CD4-positive, CD25-positive, alpha-beta regulatory T cell (primary cell): ENCODE results near the gene NPB. TPM values are rescaled to one million over a fixed set of nuclear protein-coding genes. Genes with fewer than 3 reads are reported as not detected.

Experiments used
- ATAC-seq, 2 donors: fragments of 150-1000 bp; cut with Tn5 transposase; one replicate each; pipeline ENCODE4 v1.10.0; 2021; ENCODE audit warnings: low read depth in 2 of 2, moderate number of reproducible peaks in 2 of 2, moderate library complexity in 1 of 2
- DNase-seq, 3 donors: peaks; one replicate each; pipeline versions ENCODE4 v3.0.0 to v3.0.0-alpha.2; 2012 to 2022; ENCODE audit warnings: mixed read lengths in 1 of 3
- H3K27ac ChIP-seq: one replicate; pipeline ENCODE4 v1.7.0; 2013; ENCODE audit warnings: mild to moderate bottlenecking, low read length; ENCODE audit not compliant: insufficient read depth, poor library complexity, severe bottlenecking
- H3K27me3 ChIP-seq: one replicate; pipeline ENCODE4 v1.7.0; 2013; ENCODE audit warnings: low read length; ENCODE audit not compliant: control insufficient read depth, insufficient read depth
- H3K36me3 ChIP-seq: one replicate; pipeline ENCODE4 v1.7.0; 2013; ENCODE audit warnings: mild to moderate bottlenecking, low read length, moderate library complexity; ENCODE audit not compliant: control insufficient read depth, insufficient read depth
- H3K4me1 ChIP-seq: 2 replicates; pipeline ENCODE4 v1.7.0; 2013; ENCODE audit warnings: mild to moderate bottlenecking, low read length; ENCODE audit not compliant: insufficient read depth, control insufficient read depth, poor library complexity, severe bottlenecking
- H3K4me3 ChIP-seq: one replicate; pipeline ENCODE4 v1.7.0; 2013; ENCODE audit warnings: low read depth, mild to moderate bottlenecking, low read length, moderate library complexity
- H3K9me3 ChIP-seq, 2 experiments: 1 replicate in 1 of 2; 2 replicates in 1 of 2; pipeline ENCODE4 v1.7.0; 2013; ENCODE audit warnings: low read length in 2 of 2, mild to moderate bottlenecking in 1 of 2, moderate library complexity in 1 of 2; ENCODE audit not compliant: control insufficient read depth in 2 of 2
- H3K27ac Mint-ChIP-seq, 3 donors: one replicate each; pipeline ENCODE4 v1.8.0; 2020 to 2022; ENCODE audit warnings: mild to moderate bottlenecking in 3 of 3, mixed read lengths in 3 of 3, moderate library complexity in 2 of 3
- H3K27me3 Mint-ChIP-seq: one replicate; pipeline ENCODE4 v1.8.0; 2022; ENCODE audit warnings: mild to moderate bottlenecking, mixed read lengths
- H3K36me3 Mint-ChIP-seq: one replicate; pipeline ENCODE4 v1.8.0; 2020; ENCODE audit warnings: mixed read lengths
- H3K4me1 Mint-ChIP-seq, 4 donors: one replicate each; pipeline ENCODE4 v1.8.0; 2020 to 2022; ENCODE audit warnings: mixed read lengths in 4 of 4, mild to moderate bottlenecking in 1 of 4
- H3K4me3 Mint-ChIP-seq, 4 donors: one replicate each; pipeline ENCODE4 v1.8.0; 2020 to 2022; ENCODE audit warnings: mild to moderate bottlenecking in 4 of 4, mixed read lengths in 4 of 4, moderate library complexity in 3 of 4
- H3K9me3 Mint-ChIP-seq, 7 donors: one replicate each; pipeline ENCODE4 v1.8.0; 2020 to 2022; ENCODE audit warnings: mixed read lengths in 7 of 7, mild to moderate bottlenecking in 3 of 7, moderate library complexity in 2 of 7
- polyA plus RNA-seq, 4 donors: library from polyadenylated mRNA; unstranded; fragments of 300-500 nt; fragmentation: Illumina TruSeq; gene quantifications; one replicate each; pipeline ENCODE4 v1.2.3, GENCODE V29; 2021
- total RNA-seq: library from RNA; stranded (reverse); gene quantifications from one replicate; pipeline ENCODE4 v1.2.3, GENCODE V29; 2022

Gene NPB
- total and polyA plus RNA-seq, 5 donors from 2014 or later: 0.10 TPM; not detected in 4

GRCh38 chr17:81944858-81945257 lies 42.8 kb downstream of the NPB start:
- H3K27me3 ChIP-seq: no peaks in the 10 kb centered on the region
- no peak overlapping the region for H3K4me3 ChIP-seq
- Mint-ChIP-seq H3K27me3 (peaks cover 7% of the 10 kb centered on the region), H3K4me1 (no peaks in the 10 kb centered on the region), H3K4me3 (no peak overlapping the region), H3K9me3 (peaks cover 0 to 1% (median 0%) of the 10 kb centered on the region in 7 donors), H3K27ac (peak overlapping the region in 1 of 3 donors; percentile 43), H3K36me3 (no peaks in the 10 kb centered on the region)
- DNase-seq (no peak), ATAC-seq (no peak)
- H3K9me3 ChIP-seq: no peaks in the 10 kb centered on the region
- H3K4me1 ChIP-seq: no peaks in the 10 kb centered on the region
- no peaks in the 10 kb centered on the region for H3K36me3 ChIP-seq
- H3K27ac ChIP-seq: no peak overlapping the region

- Mint-ChIP-seq H3K9me3 (no peaks in the 10 kb centered on the region), H3K27ac (no peak within 1 kb of the TSS)
- H3K4me3 ChIP-seq: no peak within 1 kb of the TSS
These were observed 45.2 kb downstream of the NPB start, which contains the start of gene MYADML2 for GRCh38 chr17:81947189-81947588. Gene MYADML2 (minus strand): TSS chr17:81947233. CDS start chr17:81941741, 5,492 bp downstream.

GRCh38 chr17:81948635-81949378 lies 46.8 kb downstream of the NPB start:
- DNase-seq (no peak), ATAC-seq (no peak)
- Mint-ChIP-seq H3K27ac (no peak overlapping the region), H3K4me1 (peaks cover 0 to 15% (median 0%) of the 10 kb centered on the region in 4 donors), H3K27me3 (peaks cover 8% of the 10 kb centered on the region), H3K36me3 (no peaks in the 10 kb centered on the region), H3K9me3 (no peaks in the 10 kb centered on the region), H3K4me3 (no peak overlapping the region)
- peaks cover 7% of the 10 kb centered on the region for H3K4me1 ChIP-seq
- no peaks in the 10 kb centered on the region for H3K27me3 ChIP-seq
- H3K36me3 ChIP-seq: no peaks in the 10 kb centered on the region
- H3K27ac ChIP-seq: no peak overlapping the region
- no peaks in the 10 kb centered on the region for H3K9me3 ChIP-seq
- no peak overlapping the region for H3K4me3 ChIP-seq

More at GRCh38 chr17:81947189-81947588, 45.2 kb downstream of the NPB start, which contains the start of gene MYADML2:
- Mint-ChIP-seq H3K4me1 (peaks cover 0 to 9% (median 0%) of the 10 kb centered on the region in 4 donors), H3K4me3 (no peak within 1 kb of the TSS), H3K27me3 (peaks cover 11% of the 10 kb centered on the region), H3K36me3 (no peaks in the 10 kb centered on the region)
- ATAC-seq (no peak), DNase-seq (no peak)
- no peaks in the 10 kb centered on the region for H3K36me3 ChIP-seq
- no peak within 1 kb of the TSS for H3K27ac ChIP-seq
- no peaks in the 10 kb centered on the region for H3K9me3 ChIP-seq
- H3K27me3 ChIP-seq: no peaks in the 10 kb centered on the region
- no peaks in the 10 kb centered on the region for H3K4me1 ChIP-seq

- Mint-ChIP-seq H3K36me3 (no peaks in the 10 kb centered on the region), H3K27ac (peak overlapping the region in 1 of 3 donors; percentile 20), H3K4me1 (peaks cover 0 to 15% (median 0%) of the 10 kb centered on the region in 4 donors), H3K4me3 (no peak overlapping the region), H3K27me3 (peaks cover 8% of the 10 kb centered on the region), H3K9me3 (no peaks in the 10 kb centered on the region)
- Histone ChIP-seq H3K36me3 (no peaks in the 10 kb centered on the region), H3K27ac (no peak overlapping the region), H3K9me3 (no peaks in the 10 kb centered on the region), H3K27me3 (no peaks in the 10 kb centered on the region), H3K4me1 (peaks cover 7% of the 10 kb centered on the region), H3K4me3 (no peak overlapping the region)
- no peak for DNase-seq
- no peak for ATAC-seq
These were observed 48.5 kb downstream of the NPB start for GRCh38 chr17:81950501-81950900.

GRCh38 chr17:81951785-81952684 lies 50.0 kb downstream of the NPB start:
- Mint-ChIP-seq H3K4me1 (peaks cover 0 to 15% (median 0%) of the 10 kb centered on the region in 4 donors), H3K27ac (no peak overlapping the region), H3K4me3 (peak overlapping the region in 1 of 4 donors; percentile 59), H3K27me3 (peaks cover 8% of the 10 kb centered on the region), H3K9me3 (peaks cover 0 to 1% (median 0%) of the 10 kb centered on the region in 7 donors), H3K36me3 (no peaks in the 10 kb centered on the region)
- Histone ChIP-seq H3K27me3 (no peaks in the 10 kb centered on the region), H3K36me3 (no peaks in the 10 kb centered on the region), H3K9me3 (no peaks in the 10 kb centered on the region), H3K4me1 (peaks cover 7% of the 10 kb centered on the region), H3K27ac (no peak overlapping the region), H3K4me3 (no peak overlapping the region)
- DNase-seq: no peak
- no peak for ATAC-seq

Other genes starting within 250 kb of the NPB start
- gene PDE6G, start 245.7 kb upstream of the NPB start, total RNA-seq: 0.67 TPM
- gene PDE6G, start 245.7 kb upstream of the NPB start, polyA plus RNA-seq: 1 to 10 TPM in 2 of 4 donors, under 1 TPM in 1, not detected in 1; 0.94 to 1.4 (median 1.1) TPM
- gene OXLD1, start 235.6 kb upstream of the NPB start, total RNA-seq: 37.7 TPM
- 100 to 1,000 TPM in 1 of 4 donors, 10 to 100 TPM in 3; 78.4 to 108 (median 84.2) TPM for gene OXLD1, start 235.6 kb upstream of the NPB start, polyA plus RNA-seq
- 30.4 TPM for gene CCDC137, start 235.5 kb upstream of the NPB start, total RNA-seq
- 10 to 100 TPM; 10.2 to 14.3 (median 12.0) TPM for gene CCDC137, start 235.5 kb upstream of the NPB start, polyA plus RNA-seq
- gene ARL16, start 218.4 kb upstream of the NPB start, total RNA-seq: 34.7 TPM
- 10 to 100 TPM; 24.7 to 27.7 (median 26.3) TPM for gene ARL16, start 218.4 kb upstream of the NPB start, polyA plus RNA-seq
- gene HGS, start 218.2 kb upstream of the NPB start, total RNA-seq: 148 TPM
- 10 to 100 TPM; 23.4 to 30.5 (median 27.7) TPM for gene HGS, start 218.2 kb upstream of the NPB start, polyA plus RNA-seq
- gene MRPL12, start 198.9 kb upstream of the NPB start, total RNA-seq: 18.5 TPM
- 10 to 100 TPM; 45.1 to 49.2 (median 47.2) TPM for gene MRPL12, start 198.9 kb upstream of the NPB start, polyA plus RNA-seq
- 2.5 TPM for gene SLC25A10, start 190.0 kb upstream of the NPB start, total RNA-seq
- 1 to 10 TPM; 3.4 to 4.3 (median 3.7) TPM for gene SLC25A10, start 190.0 kb upstream of the NPB start, polyA plus RNA-seq
- gene GCGR, start 98.1 kb upstream of the NPB start, total RNA-seq: not detected
- not detected for gene GCGR, start 98.1 kb upstream of the NPB start, polyA plus RNA-seq
- 59.9 TPM for gene MCRIP1, start 68.9 kb upstream of the NPB start, total RNA-seq
- gene MCRIP1, start 68.9 kb upstream of the NPB start, polyA plus RNA-seq: 10 to 100 TPM; 58.1 to 93.2 (median 77.1) TPM
- not detected for gene PPP1R27, start 67.2 kb upstream of the NPB start, total RNA-seq
- not detected for gene PPP1R27, start 67.2 kb upstream of the NPB start, polyA plus RNA-seq
- gene P4HB, start 41.7 kb upstream of the NPB start, total RNA-seq: 231 TPM
- 100 to 1,000 TPM; 186 to 216 (median 207) TPM for gene P4HB, start 41.7 kb upstream of the NPB start, polyA plus RNA-seq
- 578 TPM for gene ARHGDIA, start 30.9 kb upstream of the NPB start, total RNA-seq
- 100 to 1,000 TPM in 2 of 4 donors, 10 to 100 TPM in 2; 91.4 to 141 (median 99.4) TPM for gene ARHGDIA, start 30.9 kb upstream of the NPB start, polyA plus RNA-seq
- 90.9 TPM for gene ALYREF, start 10.7 kb upstream of the NPB start, total RNA-seq
- 10 to 100 TPM; 24.8 to 57.6 (median 39.6) TPM for gene ALYREF, start 10.7 kb upstream of the NPB start, polyA plus RNA-seq
- 44.4 TPM for gene ANAPC11, start 10.5 kb upstream of the NPB start, total RNA-seq
- gene ANAPC11, start 10.5 kb upstream of the NPB start, polyA plus RNA-seq: 100 to 1,000 TPM; 262 to 331 (median 290) TPM
- gene PCYT2, start 9.2 kb downstream of the NPB start, total RNA-seq: 28.6 TPM
- 10 to 100 TPM; 25.6 to 30.9 (median 26.8) TPM for gene PCYT2, start 9.2 kb downstream of the NPB start, polyA plus RNA-seq
- 78.1 TPM for gene SIRT7, start 15.9 kb downstream of the NPB start, total RNA-seq
- 10 to 100 TPM; 35.9 to 43.8 (median 41.7) TPM for gene SIRT7, start 15.9 kb downstream of the NPB start, polyA plus RNA-seq
- gene MAFG, start 25.5 kb downstream of the NPB start, total RNA-seq: 14.3 TPM
- gene MAFG, start 25.5 kb downstream of the NPB start, polyA plus RNA-seq: 1 to 10 TPM; 2.2 to 3.0 (median 2.6) TPM
- 1.1 TPM for gene PYCR1, start 35.1 kb downstream of the NPB start, total RNA-seq
- gene PYCR1, start 35.1 kb downstream of the NPB start, polyA plus RNA-seq: 1 to 10 TPM in 2 of 4 donors, under 1 TPM in 2; 0.54 to 2.2 (median 1.1) TPM
- gene MYADML2, start 45.0 kb downstream of the NPB start, total RNA-seq: not detected
- gene MYADML2, start 45.0 kb downstream of the NPB start, polyA plus RNA-seq: not detected
- gene NOTUM, start 58.9 kb downstream of the NPB start, total RNA-seq: not detected
- under 1 TPM in 2 of 4 donors, not detected in 2; 0.09 to 0.17 TPM for gene NOTUM, start 58.9 kb downstream of the NPB start, polyA plus RNA-seq
- gene ASPSCR1, start 75.4 kb downstream of the NPB start, total RNA-seq: 41.4 TPM
- gene ASPSCR1, start 75.4 kb downstream of the NPB start, polyA plus RNA-seq: 10 to 100 TPM; 25.2 to 29.4 (median 28.2) TPM
- gene CENPX, start 120.6 kb downstream of the NPB start, total RNA-seq: 31.4 TPM
- 10 to 100 TPM; 43.8 to 66.4 (median 65.0) TPM for gene CENPX, start 120.6 kb downstream of the NPB start, polyA plus RNA-seq
- 16.6 TPM for gene LRRC45, start 121.1 kb downstream of the NPB start, total RNA-seq
- gene LRRC45, start 121.1 kb downstream of the NPB start, polyA plus RNA-seq: 1 to 10 TPM; 3.9 to 7.7 (median 6.0) TPM
- gene RAC3, start 129.4 kb downstream of the NPB start, total RNA-seq: 3.6 TPM
- under 1 TPM in 1 of 4 donors, not detected in 3; 0.26 TPM for gene RAC3, start 129.4 kb downstream of the NPB start, polyA plus RNA-seq
- 96.9 TPM for gene DCXR, start 135.5 kb downstream of the NPB start, total RNA-seq
- 100 to 1,000 TPM; 125 to 150 (median 131) TPM for gene DCXR, start 135.5 kb downstream of the NPB start, polyA plus RNA-seq
- 35.1 TPM for gene RFNG, start 149.6 kb downstream of the NPB start, total RNA-seq
- 1 to 10 TPM; 3.2 to 5.6 (median 4.4) TPM for gene RFNG, start 149.6 kb downstream of the NPB start, polyA plus RNA-seq
- gene GPS1, start 149.7 kb downstream of the NPB start, total RNA-seq: 87.5 TPM
- 100 to 1,000 TPM; 128 to 170 (median 162) TPM for gene GPS1, start 149.7 kb downstream of the NPB start, polyA plus RNA-seq
- 128 TPM for gene DUS1L, start 163.6 kb downstream of the NPB start, total RNA-seq
- 10 to 100 TPM; 49.3 to 91.5 (median 62.3) TPM for gene DUS1L, start 163.6 kb downstream of the NPB start, polyA plus RNA-seq
- 153 TPM for gene FASN, start 196.0 kb downstream of the NPB start, total RNA-seq
- under 1 TPM; 0.23 to 0.93 (median 0.59) TPM for gene FASN, start 196.0 kb downstream of the NPB start, polyA plus RNA-seq